T47D (cell line): ENCODE data around the gene SEC62.

Source experiments
- DNase-seq, 2 experiments: peaks; one replicate each; pipeline versions ENCODE4 v3.0.0 to v3.0.0-alpha.2; 2011 to 2012; ENCODE audit warnings: low read depth in 1 of 2, low spot score in 1 of 2
- JUND ChIP-seq: IDR thresholded peaks from 2 replicates; pipeline ENCODE4 v1.6.1; 2012; ENCODE audit warnings: low read depth
- in situ Hi-C: cut with HindIII; loops from 2 replicates; pipeline ENCODE4 v1.10.0; 2016; ENCODE audit warnings: low sequenced_read_pairs, low pct_unique_long_range_greater_than_20kb

SEC62 gene

GRCh38 chr3:169970847-169971246, 4.2 kb downstream of the SEC62 start:
- in situ Hi-C loops: no loop called here
- no peak for DNase-seq
- TF ChIP-seq JUND: no peak

- in situ Hi-C loops: no loop called here
- DNase-seq: no peak
- no peak for TF ChIP-seq JUND
Observed at GRCh38 chr3:169971522-169971921, 4.9 kb downstream of the SEC62 start.

GRCh38 chr3:169980055-169980454, 13.4 kb downstream of the SEC62 start:
- in situ Hi-C loops: no loop called here
- TF ChIP-seq JUND: no peak
- DNase-seq: no peak

- TF ChIP-seq JUND: no peak
- DNase-seq: no peak
- in situ Hi-C loops: no loop called here
Observed at GRCh38 chr3:169984292-169984691, 17.7 kb downstream of the SEC62 start.

GRCh38 chr3:169990431-169990830, 23.8 kb downstream of the SEC62 start:
- in situ Hi-C loops: no loop called here
- no peak for TF ChIP-seq JUND
- DNase-seq: no peak

- TF ChIP-seq JUND: no peak
- no peak for DNase-seq
- in situ Hi-C loops: no loop called here
Observed at GRCh38 chr3:169992156-169992555, 25.5 kb downstream of the SEC62 start.

- no peak for TF ChIP-seq JUND
- in situ Hi-C loops: no loop called here
- no peak for DNase-seq
Observed at GRCh38 chr3:169992781-169993180, 26.2 kb downstream of the SEC62 start.

GRCh38 chr3:169993761-169994160, 27.2 kb downstream of the SEC62 start:
- no peak for TF ChIP-seq JUND
- no peak for DNase-seq
- in situ Hi-C loops: no loop called here

GRCh38 chr3:169996063-169996462, 29.5 kb downstream of the SEC62 start:
- in situ Hi-C loops: no loop called here
- TF ChIP-seq JUND: no peak
- no peak for DNase-seq

GRCh38 chr3:169998668-169999131, 32.1 kb downstream of the SEC62 start:
- in situ Hi-C loops: no loop called here
- peak in 1 of 2 experiments; percentile 91 for DNase-seq
- TF ChIP-seq JUND: peak; percentile 58; the same call in 1 of the 2 replicates

- DNase-seq: no peak
- TF ChIP-seq JUND: no peak
- in situ Hi-C loops: no loop called here
Observed at GRCh38 chr3:169999433-169999832, 32.8 kb downstream of the SEC62 start.

- no peak for TF ChIP-seq JUND
- in situ Hi-C loops: no loop called here
- DNase-seq: no peak
Observed at GRCh38 chr3:170000051-170000450, 33.4 kb downstream of the SEC62 start.

GRCh38 chr3:170002231-170002630, 35.6 kb downstream of the SEC62 start:
- no peak for DNase-seq
- TF ChIP-seq JUND: no peak
- in situ Hi-C loops: no loop called here

GRCh38 chr3:170002879-170003278, 36.3 kb downstream of the SEC62 start:
- no peak for DNase-seq
- TF ChIP-seq JUND: no peak
- in situ Hi-C loops: no loop called here
